ENCODE measurements around the gene CDC42BPB. TPM values are rescaled to one million over a fixed set of nuclear protein-coding genes. Genes with fewer than 3 reads are reported as not detected.

Gene CDC42BPB
- total RNA-seq, 1 experiment from 2014 or later: 26.9 TPM

DNA sequence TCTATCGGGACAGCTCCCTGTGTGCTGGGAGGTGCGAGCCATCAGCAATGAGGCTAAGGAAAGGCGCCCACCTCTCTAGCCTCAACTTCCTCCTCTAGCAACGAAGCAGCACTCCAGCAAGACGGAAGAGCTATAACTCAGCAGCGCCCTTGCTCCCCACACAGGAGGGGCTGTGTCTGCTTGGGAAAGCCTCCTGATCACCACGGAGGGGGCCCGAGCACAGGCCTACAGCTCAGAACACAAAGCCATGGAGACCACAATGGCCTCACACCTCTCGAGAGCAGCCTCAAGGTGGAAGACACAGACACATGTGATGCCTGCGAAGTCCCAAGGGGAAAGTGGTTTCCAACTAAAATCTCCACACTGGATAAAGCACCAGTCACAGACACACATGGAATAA is 60.4 kb downstream of the CDC42BPB start:
- DNase-seq (ENCODE audit: low read depth): no peak

DNA sequence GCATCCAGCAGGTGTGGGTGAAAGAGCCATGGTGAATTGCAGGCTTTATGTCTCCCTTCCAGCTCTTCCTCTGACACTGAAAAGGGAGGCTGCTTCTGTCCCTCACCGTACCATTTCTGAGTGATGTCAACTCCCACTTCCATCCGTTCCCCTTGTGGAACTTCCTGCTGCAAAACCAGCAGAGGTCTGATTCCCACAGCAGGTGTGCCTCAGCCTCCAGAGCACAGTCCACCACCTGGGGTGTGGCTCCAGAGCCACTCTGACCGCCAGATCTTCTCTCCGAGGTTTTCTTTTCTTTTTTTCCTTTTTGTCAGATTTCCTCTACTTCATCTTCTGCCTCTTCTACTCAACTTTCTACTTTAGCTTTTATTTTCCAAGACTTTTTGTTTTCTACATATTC is 62.7 kb downstream of the CDC42BPB start:
- DNase-seq (ENCODE audit: low read depth): no peak

GRCh38 chr14:102993523-102993922 is 63.8 kb downstream of the CDC42BPB start:
- peak; percentile 60 for DNase-seq (ENCODE audit: low read depth)

DNA sequence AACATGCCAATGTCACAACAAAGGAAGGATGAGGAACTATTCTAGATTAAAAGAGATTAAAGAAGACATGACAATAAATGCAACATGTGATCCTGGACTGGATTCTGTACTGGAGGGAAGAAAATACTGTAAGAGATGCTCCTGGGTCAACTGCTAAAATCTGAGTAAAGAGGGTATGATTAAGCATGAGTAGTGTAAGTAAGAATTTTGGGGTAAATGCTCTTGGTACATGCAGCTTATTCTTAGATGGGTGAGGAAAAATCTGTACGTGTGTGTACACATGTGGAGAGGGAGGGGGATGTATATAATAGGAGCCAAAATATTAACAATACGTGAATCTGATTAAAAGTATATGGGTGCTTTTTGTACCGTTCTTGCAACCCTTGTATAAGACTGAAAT is 66.0 kb downstream of the CDC42BPB start:
- DNase-seq (ENCODE audit: low read depth): no peak

DNA sequence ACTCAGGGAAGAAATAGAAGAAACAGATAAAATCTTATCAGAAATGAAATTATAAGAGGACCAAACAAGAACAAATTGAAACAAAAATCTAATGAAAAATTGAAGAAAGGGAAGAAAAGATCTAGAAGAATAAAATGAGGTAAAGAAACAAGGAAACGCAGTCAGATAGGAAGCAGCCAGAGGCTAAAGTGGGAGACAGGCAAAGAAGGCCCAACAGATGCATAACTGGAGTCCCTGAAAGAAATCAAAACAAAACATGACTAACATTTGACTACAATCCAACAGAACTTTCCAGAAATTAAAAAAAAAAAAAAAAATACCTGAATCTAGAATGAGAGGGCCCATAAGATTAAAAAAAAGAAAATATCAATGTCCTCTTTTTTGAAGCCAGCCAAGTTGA is 69.3 kb downstream of the CDC42BPB start:
- DNase-seq (ENCODE audit: low read depth): no peak

DNA sequence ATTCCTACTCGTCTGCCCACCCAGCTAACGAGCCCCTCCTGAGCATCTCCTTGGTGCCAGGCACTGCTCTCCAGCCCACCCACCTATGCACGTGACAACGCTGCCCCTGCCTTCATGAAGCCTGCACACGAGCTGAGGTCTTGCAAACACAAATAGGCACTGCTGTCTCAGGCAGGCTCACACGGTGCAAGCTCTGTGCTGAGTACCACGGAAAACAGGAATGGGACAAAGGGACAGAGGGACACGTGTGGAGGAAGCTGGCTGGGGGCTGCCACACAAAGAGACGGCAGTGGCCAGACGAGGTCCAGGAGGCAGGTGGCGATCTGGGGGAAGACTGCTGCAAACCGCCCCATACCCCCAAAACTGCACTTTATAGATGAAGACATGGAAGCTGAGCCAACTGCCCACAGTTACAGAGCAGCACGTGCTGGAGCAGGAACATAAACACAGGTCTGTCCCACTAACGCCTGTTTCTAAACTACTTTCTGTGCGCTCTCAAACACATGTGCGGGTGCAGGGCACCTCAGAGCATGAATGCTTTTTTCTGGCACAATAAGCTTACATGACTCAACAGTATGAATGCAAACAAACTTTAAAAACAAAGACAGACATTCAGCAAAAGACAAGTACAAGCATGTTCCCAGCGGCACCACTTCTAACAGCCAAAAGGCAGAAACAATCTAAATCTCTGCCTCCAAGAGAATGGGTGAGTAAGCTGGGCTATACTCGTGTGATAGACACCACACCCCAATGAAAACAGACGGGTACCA is 70.4 kb downstream of the CDC42BPB start:
- no peak for DNase-seq (ENCODE audit: low read depth)

DNA sequence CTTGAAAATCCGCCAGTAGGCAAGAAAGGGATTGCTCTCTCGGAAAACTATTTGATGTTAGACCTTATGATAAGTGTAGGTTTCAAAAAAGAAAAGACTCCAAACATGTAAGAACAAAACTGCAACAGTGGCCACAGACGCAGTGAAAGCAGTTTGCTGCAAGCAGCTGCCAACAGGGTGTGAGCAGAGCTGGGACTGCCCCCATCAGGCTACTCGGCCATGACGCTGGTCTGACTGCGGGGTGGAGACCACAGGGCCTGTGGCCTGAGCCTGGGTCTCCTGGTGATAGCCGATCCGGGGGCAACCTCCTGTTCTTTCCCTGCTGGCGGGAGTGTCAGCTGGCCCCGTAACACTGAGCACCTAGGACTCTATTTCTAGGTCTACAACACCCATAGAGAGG is 71.7 kb downstream of the CDC42BPB start:
- DNase-seq (ENCODE audit: low read depth): no peak

DNA sequence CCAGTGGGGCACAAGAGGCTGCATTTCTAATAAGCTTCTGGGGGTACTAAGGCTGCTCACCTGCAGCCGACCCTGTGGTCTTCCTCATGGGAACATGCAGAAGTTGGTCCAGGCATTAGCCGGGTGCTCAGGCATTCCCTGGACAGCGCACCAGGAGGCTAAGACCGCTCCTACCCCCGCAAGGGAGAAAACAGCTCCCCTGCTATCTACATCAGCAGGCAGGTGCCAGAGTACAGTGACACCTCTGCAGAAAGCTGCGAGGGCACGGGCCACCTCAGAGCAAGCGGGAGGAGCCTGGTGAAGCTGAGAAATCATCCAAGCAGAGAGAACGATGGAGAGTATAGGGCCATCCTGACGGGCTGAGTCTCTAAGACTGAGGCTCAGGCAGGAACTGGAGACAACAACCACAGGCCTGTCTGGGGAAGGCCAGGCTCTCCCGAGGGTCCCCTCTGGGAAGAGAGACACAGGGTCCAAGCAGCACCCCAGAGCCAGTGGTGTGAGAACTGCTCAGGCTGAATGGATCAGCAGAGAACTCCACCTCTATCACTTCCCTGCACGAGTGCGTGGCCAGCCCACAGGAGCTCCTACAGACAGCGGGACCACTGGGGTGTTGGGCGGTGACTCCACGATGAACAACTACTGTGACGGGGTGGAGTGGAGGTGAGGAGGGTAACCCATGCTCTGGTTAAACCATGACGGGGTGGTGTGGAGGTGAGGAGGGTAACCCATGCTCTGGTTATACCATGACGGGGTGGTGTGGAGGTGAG is 72.8 kb downstream of the CDC42BPB start:
- DNase-seq (ENCODE audit: low read depth): no peak

DNA sequence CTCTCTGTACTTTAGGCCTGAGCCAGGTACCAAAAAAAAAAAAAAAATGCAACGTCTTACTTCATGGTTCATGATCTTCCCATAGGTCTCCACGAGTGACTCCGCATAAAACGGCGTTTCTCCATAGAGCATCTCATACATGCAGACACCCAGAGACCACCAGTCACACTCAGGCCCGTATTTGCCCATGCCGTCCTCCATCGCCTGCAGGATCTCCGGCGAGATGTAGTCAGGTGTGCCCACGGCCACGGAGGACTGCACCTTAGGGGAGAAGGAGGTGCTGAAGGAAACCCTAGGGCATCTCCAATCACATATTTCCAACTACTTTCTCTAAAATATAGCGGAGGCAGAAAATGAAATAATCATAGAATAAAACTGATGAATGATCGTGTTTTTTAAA is 73.9 kb downstream of the CDC42BPB start:
- DNase-seq (ENCODE audit: low read depth): no peak

- DNase-seq (ENCODE audit: low read depth): no peak
These were observed 74.4 kb downstream of the CDC42BPB start for GRCh38 chr14:102982852-102983470.

DNA sequence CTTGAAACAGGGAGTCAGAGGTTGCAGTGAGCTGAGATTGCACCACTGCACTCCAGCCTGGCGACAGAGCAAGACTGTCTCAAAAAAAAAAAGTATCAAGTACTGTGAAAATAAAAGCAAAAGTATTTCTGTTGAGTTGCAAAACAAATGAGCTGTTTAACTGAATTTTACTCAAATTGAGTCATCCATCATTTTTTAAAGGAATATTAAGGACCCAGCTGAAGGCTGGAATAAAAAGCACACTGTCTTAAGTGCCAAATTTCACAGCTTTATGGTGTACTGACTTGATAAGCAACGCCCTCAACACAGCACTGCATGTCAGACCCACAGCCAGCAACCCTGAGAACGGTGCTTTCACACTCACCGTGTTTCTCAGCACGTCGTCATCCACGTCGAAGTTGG is 76.9 kb downstream of the CDC42BPB start:
- no peak for DNase-seq (ENCODE audit: low read depth)

GRCh38 chr14:102979406-102979805 is 77.9 kb downstream of the CDC42BPB start:
- no peak for DNase-seq (ENCODE audit: low read depth)

DNA sequence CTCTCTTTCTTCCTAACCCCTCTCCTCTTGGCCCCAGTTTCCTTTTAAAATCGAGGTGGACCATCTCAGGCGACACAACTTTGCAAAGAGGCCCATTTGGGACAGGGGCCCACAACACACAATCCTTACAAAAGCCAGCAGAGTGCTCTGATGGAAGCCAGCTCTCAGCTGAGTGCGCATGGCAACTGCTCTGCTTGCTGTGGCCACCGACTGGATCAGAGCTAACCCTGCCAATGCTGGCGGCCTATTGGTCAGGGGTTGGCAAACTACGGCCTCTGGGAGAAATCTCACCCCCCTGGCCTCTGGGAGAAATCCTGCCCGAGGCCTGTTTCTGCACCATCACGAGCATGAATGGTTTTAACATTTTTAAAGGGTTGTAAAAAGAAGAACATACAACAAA is 79.9 kb downstream of the CDC42BPB start:
- no peak for DNase-seq (ENCODE audit: low read depth)

- DNase-seq (ENCODE audit: low read depth): no peak
These were observed 81.7 kb downstream of the CDC42BPB start for GRCh38 chr14:102975662-102976061.

GRCh38 chr14:102973706-102974285 is 83.6 kb downstream of the CDC42BPB start:
- DNase-seq (ENCODE audit: low read depth): no peak

DNA sequence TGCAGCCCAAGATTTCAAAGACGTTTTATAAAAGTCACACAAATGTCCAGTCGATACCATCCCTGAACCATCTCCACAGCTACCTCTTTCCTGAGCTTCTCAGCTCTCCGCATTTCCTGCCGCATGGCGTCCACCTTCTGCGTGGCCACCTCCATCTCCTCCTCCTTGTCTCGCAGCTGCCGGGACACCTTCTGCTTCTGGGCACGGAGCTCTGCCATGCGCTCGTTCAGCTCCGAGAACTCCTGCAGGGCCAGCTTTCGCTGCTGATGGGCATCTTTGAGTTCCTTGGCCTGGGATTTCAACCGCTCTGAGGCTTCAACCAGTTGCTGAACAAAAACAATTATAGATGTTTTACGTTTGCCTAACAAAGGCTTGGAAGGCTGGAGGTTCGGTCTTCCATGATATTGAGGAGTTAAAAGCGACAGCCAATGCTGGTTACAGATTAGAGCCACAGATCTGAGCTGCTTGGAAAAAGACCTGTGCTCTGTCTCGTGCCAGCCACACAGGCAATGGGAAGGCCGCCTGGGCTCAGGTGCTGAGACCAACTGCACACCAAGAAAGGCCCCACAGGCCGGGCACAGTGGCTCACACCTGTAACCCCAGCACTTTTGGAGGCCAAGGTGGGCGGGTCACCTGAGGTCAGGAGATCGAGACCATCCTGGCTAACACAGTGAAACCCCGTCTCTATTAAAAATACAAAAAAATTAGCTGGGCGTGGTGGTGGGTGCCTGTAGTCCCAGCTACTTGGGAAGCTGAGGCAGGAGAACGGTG is 85.3 kb downstream of the CDC42BPB start:
- DNase-seq (ENCODE audit: low read depth): no peak

DNA sequence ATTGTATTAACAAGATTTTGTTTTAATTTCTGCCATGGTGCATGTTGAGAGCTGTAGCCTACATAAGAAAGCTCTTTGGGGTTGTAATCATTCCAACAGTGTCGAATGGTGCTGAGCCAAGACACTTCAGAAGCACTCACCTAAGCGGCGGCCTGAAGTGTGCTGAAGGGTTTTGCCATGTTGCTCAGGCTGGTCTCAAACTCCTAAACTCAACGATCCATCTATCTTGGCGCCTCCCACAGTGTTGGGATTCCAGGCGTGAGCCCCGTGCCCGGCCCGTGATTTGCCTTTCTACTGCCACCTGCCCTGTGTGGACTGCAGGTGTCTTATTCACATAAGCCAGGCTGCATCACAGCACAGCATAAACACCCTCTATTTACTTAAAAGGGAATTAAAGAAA is 86.0 kb downstream of the CDC42BPB start:
- no peak for DNase-seq (ENCODE audit: low read depth)

DNA sequence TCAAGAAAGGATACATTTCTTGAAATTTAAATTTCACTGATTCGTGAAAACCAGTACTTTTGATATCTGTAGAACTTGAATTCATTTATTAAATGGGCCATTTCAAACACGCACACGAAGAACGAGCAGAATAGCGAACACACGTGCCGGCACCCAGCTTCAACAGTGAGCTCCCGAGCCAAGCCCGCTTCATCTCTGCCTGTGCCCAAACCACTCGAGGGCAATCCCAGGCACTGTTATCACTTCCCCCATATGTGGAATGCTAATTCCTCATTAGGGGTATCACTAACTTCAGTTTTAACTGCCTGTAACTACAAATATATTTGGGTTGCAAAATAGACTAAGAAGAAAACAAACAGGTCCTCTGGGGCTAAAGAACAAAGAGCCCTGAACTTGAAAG is 86.9 kb downstream of the CDC42BPB start:
- no peak for DNase-seq (ENCODE audit: low read depth)

GRCh38 chr14:102969901-102970300 is 87.4 kb downstream of the CDC42BPB start:
- DNase-seq (ENCODE audit: low read depth): no peak

DNA sequence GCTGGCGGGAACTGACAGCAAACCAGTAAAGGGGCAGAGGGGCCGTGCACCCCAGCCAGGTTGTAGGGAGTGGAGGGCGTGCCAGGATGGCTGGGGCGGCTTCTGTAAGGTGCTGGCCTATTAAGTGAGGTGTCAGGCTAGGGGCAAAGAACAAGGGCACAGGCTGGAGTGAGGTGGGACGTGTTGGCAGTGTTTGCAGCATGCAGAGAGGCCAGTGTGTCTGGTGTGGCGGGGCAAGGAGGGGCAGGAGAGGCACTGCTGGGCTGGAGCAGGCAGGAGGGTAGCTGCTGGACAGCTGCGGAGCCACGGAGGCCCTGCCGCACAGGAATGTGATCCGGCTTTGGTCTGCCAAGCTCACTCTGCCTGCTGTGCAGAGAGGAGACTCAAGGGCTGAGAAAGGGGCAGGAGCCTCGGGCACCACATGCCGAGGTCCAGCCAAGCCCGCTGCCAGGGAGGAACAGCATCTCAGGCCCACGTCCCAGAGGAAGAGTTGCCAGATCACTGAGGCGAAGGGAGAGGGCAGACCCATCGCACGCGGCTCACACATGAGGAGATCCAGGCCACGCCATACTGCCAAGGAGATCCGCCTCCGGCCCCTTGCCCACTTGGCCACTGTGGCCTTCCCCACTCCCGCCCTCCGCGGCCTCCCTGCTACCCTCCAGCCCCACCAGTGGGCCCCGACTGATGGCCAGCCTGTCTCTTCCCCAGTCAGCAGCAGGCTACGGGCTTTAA is 88.1 kb downstream of the CDC42BPB start:
- no peak for DNase-seq (ENCODE audit: low read depth)

DNA sequence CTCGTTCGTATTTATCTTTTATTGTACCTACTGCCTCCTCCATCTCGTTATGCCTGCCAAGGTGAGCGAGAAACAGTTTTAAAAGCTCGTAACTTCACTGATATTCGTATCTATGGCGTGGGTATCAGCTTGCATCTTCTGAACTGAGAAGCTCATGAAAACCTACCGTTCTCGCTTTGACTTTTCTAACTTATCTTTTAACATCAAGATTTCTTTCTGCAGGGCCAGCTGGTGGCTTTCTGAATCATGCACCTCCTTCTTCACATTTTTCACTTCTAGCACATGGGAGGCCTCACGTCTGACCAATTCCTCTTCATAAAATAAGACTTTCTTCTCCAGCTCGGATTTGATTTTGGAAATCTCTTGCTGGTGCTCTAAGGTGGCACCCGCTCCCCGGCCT is 89.0 kb downstream of the CDC42BPB start:
- no peak for DNase-seq (ENCODE audit: low read depth)

All from M059J (cell line).